H1 (cell line): Measurements from ENCODE around the gene DPYD. TPM values are rescaled to one million over a fixed set of nuclear protein-coding genes. Genes with fewer than 3 reads are reported as not detected.
A peak's percentile ranks its signal among the peaks of the same experiment; 100 is the strongest.

Experiments used
- CTCF ChIA-PET: fragments of 300-600 bp; sonication (Branson Sonifier 250); formaldehyde crosslinking; loops from one replicate; lab custom pipeline; 2021; ENCODE audit not compliant: partially characterized antibody; lab: Charles Lee
- POLR2A ChIA-PET: fragments of 300-600 bp; sonication (Branson Sonifier 250); formaldehyde crosslinking; loops from one replicate; lab custom pipeline; 2021; ENCODE audit warnings: inconsistent platforms; ENCODE audit not compliant: partially characterized antibody; lab: Charles Lee
- DNase-seq, 2 experiments: peaks; one replicate each; pipeline versions ENCODE4 v3.0.0 to v3.0.0-alpha.2; 2010 to 2022; ENCODE audit warnings: low spot score in 2 of 2, low read depth in 1 of 2, mixed read lengths in 1 of 2
- FAIRE-seq: peaks from 2 replicates; lab custom pipeline; 2011; peaks lifted over from hg19 to GRCh38; lab: Jason Lieb, UNC
- H2AFZ ChIP-seq: 2 replicates; pipeline ENCODE4 v1.8.1; 2012; ENCODE audit warnings: low read length, inconsistent platforms
- H2AK5ac ChIP-seq: 2 replicates; pipeline ENCODE4 v1.6.1; 2013; ENCODE audit warnings: low read depth, low read length
- H2BK120ac ChIP-seq: replicated peaks from 2 replicates; pipeline ENCODE3; 2013; ENCODE audit warnings: low read depth, low read length, inconsistent platforms
- H2BK12ac ChIP-seq: 2 replicates; pipeline ENCODE4 v1.6.1; 2013; ENCODE audit warnings: low read depth, low read length
- H2BK15ac ChIP-seq: 2 replicates; pipeline ENCODE4 v1.6.1; 2013; ENCODE audit warnings: low read length
- H2BK20ac ChIP-seq: 2 replicates; pipeline ENCODE4 v1.6.1; 2013; ENCODE audit warnings: low read length
- H2BK5ac ChIP-seq: 2 replicates; pipeline ENCODE4 v1.6.1; 2013; ENCODE audit warnings: low read depth, low read length
- H3K14ac ChIP-seq: 2 replicates; pipeline ENCODE4 v1.6.1; 2013; ENCODE audit warnings: inconsistent platforms; ENCODE audit not compliant: insufficient read length
- H3K18ac ChIP-seq: 2 replicates; pipeline ENCODE4 v1.6.1; 2013; ENCODE audit warnings: low read length; ENCODE audit errors: extremely low read depth
- H3K23ac ChIP-seq: 2 replicates; pipeline ENCODE4 v1.6.1; 2013; ENCODE audit warnings: inconsistent platforms; ENCODE audit not compliant: insufficient read length
- H3K23me2 ChIP-seq: 2 replicates; pipeline ENCODE4 v1.6.1; 2013; ENCODE audit warnings: low read depth, low read length
- H3K27ac ChIP-seq: 2 replicates; pipeline ENCODE4 v1.6.1; 2011; ENCODE audit warnings: low read depth, low read length, inconsistent platforms
- H3K27me3 ChIP-seq, 4 experiments: replicated peaks in 1 of 4; 1 replicate in 1 of 4; 2 replicates in 3 of 4; pipeline versions ENCODE4 v1.6.1 to v1.8.1; 2011 to 2013; ENCODE audit warnings: low read length in 3 of 4, mild to moderate bottlenecking in 3 of 4, inconsistent platforms in 2 of 4, mixed read lengths in 2 of 4, moderate library complexity in 1 of 4; ENCODE audit not compliant: control insufficient read depth in 3 of 4, insufficient read depth in 3 of 4; ENCODE audit errors: extremely low read depth in 1 of 4
- H3K36me3 ChIP-seq, 4 experiments: 2 replicates each; pipeline versions ENCODE4 v1.6.1 to v1.8.1; 2011 to 2013; ENCODE audit warnings: mild to moderate bottlenecking in 4 of 4, low read length in 3 of 4, moderate library complexity in 2 of 4, control low read depth in 1 of 4, inconsistent platforms in 1 of 4; ENCODE audit not compliant: insufficient read depth in 4 of 4, control insufficient read depth in 2 of 4
- H3K4ac ChIP-seq: replicated peaks from 2 replicates; pipeline ENCODE3; 2013; ENCODE audit warnings: low read length, low read depth, mixed read lengths, inconsistent platforms; ENCODE audit not compliant: insufficient read length
- H3K4me1 ChIP-seq, 4 experiments: replicated peaks in 1 of 4; 1 replicate in 1 of 4; 2 replicates in 3 of 4; pipeline versions ENCODE4 v1.6.1 to v1.8.1; 2011 to 2013; ENCODE audit warnings: low read length in 3 of 4, inconsistent platforms in 2 of 4, mixed read lengths in 1 of 4; ENCODE audit not compliant: insufficient read depth in 4 of 4, control insufficient read depth in 3 of 4
- H3K4me2 ChIP-seq, 2 experiments: 2 replicates each; pipeline versions ENCODE4 v1.6.1 to v1.8.1; 2011 to 2013; ENCODE audit warnings: low read depth in 2 of 2, low read length in 2 of 2, control low read depth in 1 of 2, inconsistent platforms in 1 of 2, mild to moderate bottlenecking in 1 of 2; ENCODE audit not compliant: insufficient read depth in 1 of 2
- H3K4me3 ChIP-seq, 4 experiments: fragments of 200-600, 300-600 bp in 1 of 4; sonication (generic), shearing (Covaris generic), sonication (Bioruptor Twin) in 1 of 4; 2 replicates each; pipeline versions ENCODE4 v1.5.1 to v1.8.1; 2011 to 2016; ENCODE audit warnings: low read length in 4 of 4, low read depth in 3 of 4, control low read depth in 2 of 4, inconsistent platforms in 2 of 4, mild to moderate bottlenecking in 2 of 4, mixed read lengths in 1 of 4, moderate library complexity in 1 of 4; ENCODE audit not compliant: insufficient read depth in 2 of 4; ENCODE audit errors: extremely low read depth in 1 of 4
- H3K56ac ChIP-seq: replicated peaks from 2 replicates; pipeline ENCODE3; 2013; ENCODE audit warnings: low read depth, mild to moderate bottlenecking, mixed read lengths, low read length, inconsistent platforms; ENCODE audit not compliant: insufficient read length
- H3K79me1 ChIP-seq: 2 replicates; pipeline ENCODE4 v1.6.1; 2013; ENCODE audit warnings: low read depth, low read length, control low read depth
- H3K79me2 ChIP-seq, 2 experiments: 2 replicates each; pipeline versions ENCODE4 v1.6.1 to v1.8.1; 2012 to 2013; ENCODE audit warnings: low read length in 2 of 2, mild to moderate bottlenecking in 2 of 2, inconsistent platforms in 1 of 2; ENCODE audit not compliant: insufficient read depth in 2 of 2, control insufficient read depth in 1 of 2
- H3K9ac ChIP-seq, 4 experiments: replicated peaks in 1 of 4; 1 replicate in 1 of 4; 2 replicates in 3 of 4; pipeline versions ENCODE4 v1.6.1 to v1.8.1; 2011 to 2013; ENCODE audit warnings: low read depth in 3 of 4, low read length in 3 of 4, control low read depth in 2 of 4, mild to moderate bottlenecking in 2 of 4, moderate library complexity in 2 of 4, inconsistent platforms in 1 of 4; ENCODE audit errors: extremely low read depth in 1 of 4
- H3K9me3 ChIP-seq, 2 experiments: 2 replicates each; pipeline versions ENCODE4 v1.6.1 to v1.8.1; 2012 to 2013; ENCODE audit warnings: mild to moderate bottlenecking in 2 of 2, moderate library complexity in 2 of 2, control low read depth in 1 of 2, inconsistent platforms in 1 of 2, low read depth in 1 of 2, low read length in 1 of 2, mixed read lengths in 1 of 2; ENCODE audit not compliant: insufficient read depth in 2 of 2
- H4K20me1 ChIP-seq, 2 experiments: replicated peaks in 1 of 2; 2 replicates each; pipeline versions ENCODE3 to v1.8.1; 2011 to 2013; ENCODE audit warnings: inconsistent platforms in 2 of 2, low read length in 2 of 2, mild to moderate bottlenecking in 1 of 2; ENCODE audit not compliant: insufficient read depth in 2 of 2, control insufficient read depth in 1 of 2
- H4K5ac ChIP-seq: 2 replicates; pipeline ENCODE4 v1.6.1; 2013; ENCODE audit warnings: low read length, low read depth, mixed read lengths, inconsistent platforms; ENCODE audit not compliant: insufficient read length
- H4K8ac ChIP-seq: 2 replicates; pipeline ENCODE4 v1.8.0; 2013; ENCODE audit warnings: mild to moderate bottlenecking, moderate library complexity, low read length, inconsistent platforms; ENCODE audit not compliant: insufficient read depth; ENCODE audit errors: extremely low read depth
- H4K91ac ChIP-seq: replicated peaks from 2 replicates; pipeline ENCODE3; 2013; ENCODE audit warnings: low read length, mixed read lengths, inconsistent platforms; ENCODE audit not compliant: insufficient read length
- CEBPB ChIP-seq: IDR thresholded peaks from 2 replicates; pipeline ENCODE4 v1.6.1; 2012; ENCODE audit warnings: low read depth, low read length
- CREB1 ChIP-seq: IDR thresholded peaks from 2 replicates; pipeline ENCODE4 v1.6.1; 2012; ENCODE audit warnings: inconsistent platforms
- whole genome bisulfite sequencing, 2 experiments: shearing (Covaris generic) in 1 of 2; methylation state at CpG; one replicate each; pipeline versions ENCODE4 v1.1.6 to v1.1.7; 2013 to 2015; ENCODE audit warnings: low lambda C conversion rate in 2 of 2, mixed read lengths in 2 of 2, inconsistent platforms in 1 of 2, low coverage in 1 of 2, missing lambda C conversion rate in 1 of 2; ENCODE audit not compliant: insufficient replicate concordance in 2 of 2, insufficient coverage in 1 of 2, insufficient read length in 1 of 2; ENCODE audit errors: extremely low coverage in 1 of 2, missing lambda C conversion rate in 1 of 2; 5-methylcytosine and 5-hydroxymethylcytosine counted together
- polyA plus RNA-seq, 7 experiments: library from polyadenylated mRNA; depleted of rRNA in 3 of 7; stranded (reverse) in 5 of 7; unstranded in 2 of 7; fragments of >200 nt in 5 of 7; fragments of 200-250 nt in 2 of 7; gene quantifications; 1 replicate in 5 of 7; 2 replicates in 1 of 7; 4 replicates in 1 of 7; pipeline versions ENCODE4 v1.2.1 to v1.2.3, GENCODE V29; 2011 to 2013; ENCODE audit warnings: missing spikeins in 2 of 7, mixed read lengths in 2 of 7
- total RNA-seq: library from RNA; stranded (reverse); fragmentation: NEBNext Ultra II Directional; extraction: Animal tissue kit (Norgen Biotek cat#: 25700); gene quantifications from 2 replicates; pipeline ENCODE4 v1.2.1, GENCODE V29; 2021

DPYD gene
- total and polyA plus RNA-seq, 2 of the 8 experiments (the other 6 are each of a cell fraction or from before 2014, with no cell fraction given): 0.29 to 0.73 TPM

- no peak overlapping the region for H4K5ac ChIP-seq
- CTCF ChIA-PET: interaction anchor here (1.2 kb wide), 1 partner anchor 428 kb away, joined by 3 read pairs; no protein-coding TSS in a partner anchor
- no peak overlapping the region for H2BK20ac ChIP-seq
- POLR2A ChIA-PET: interaction anchor here (1.0 kb wide), 1 partner anchor 16 kb away, joined by 3 read pairs; no protein-coding TSS in a partner anchor
- H3K9ac ChIP-seq: no peak overlapping the region
- no peak overlapping the region for H3K56ac ChIP-seq
- 0 out of 7 replicates have a peak, but pooled peaks cover 0 to 3% (median 0%) of the 10 kb centered on the region in 4 experiments for H3K4me1 ChIP-seq
- no peaks in the 10 kb centered on the region for H3K36me3 ChIP-seq
- no peak overlapping the region for H4K91ac ChIP-seq
- H2AK5ac ChIP-seq: no peak overlapping the region
- H3K18ac ChIP-seq: no peak overlapping the region
- no peak overlapping the region for H2AFZ ChIP-seq
- no peak overlapping the region for H2BK15ac ChIP-seq
- FAIRE-seq: no peak
- H3K4me2 ChIP-seq: no peak overlapping the region
- no peaks in the 10 kb centered on the region for H3K79me2 ChIP-seq
- no peaks in the 10 kb centered on the region for H4K20me1 ChIP-seq
- H2BK5ac ChIP-seq: no peak overlapping the region
- H3K23ac ChIP-seq: no peak overlapping the region
- no peak overlapping the region for H2BK120ac ChIP-seq
- no peaks in the 10 kb centered on the region; the same call in 1 of the 2 replicates for H3K79me1 ChIP-seq
- H3K27ac ChIP-seq: no peak overlapping the region
- WGBS, 2 experiments: 94% methylated on average over 4 of the region's 4 CpGs; no CpG with 5 or more reads in 1 of the 2 experiments
- no peak overlapping the region for H2BK12ac ChIP-seq
- no peaks in the 10 kb centered on the region for H3K9me3 ChIP-seq
- H3K4me3 ChIP-seq: no peak overlapping the region
- H3K14ac ChIP-seq: no peak overlapping the region
- H3K4ac ChIP-seq: no peak overlapping the region
- DNase-seq: no peak
- no peak overlapping the region for H4K8ac ChIP-seq
- no peaks in the 10 kb centered on the region for H3K27me3 ChIP-seq
- TF ChIP-seq CEBPB: peak; percentile 29; the same call in 1 of the 2 replicates
- TF ChIP-seq CREB1: no peak
- H3K23me2 ChIP-seq: no peaks in the 10 kb centered on the region; the same call in 1 of the 2 replicates
Measured at GRCh38 chr1:97563926-97564325, 356.9 kb downstream of the DPYD start.
